GM23338 (cell line): ENCODE results near the gene ADGRG1. TPM values are rescaled to one million over a fixed set of nuclear protein-coding genes. Genes with fewer than 3 reads are reported as not detected.

ENCODE experiments used
- ATAC-seq: fragments of 200-7000 bp; cut with Tn5 transposase; 3 replicates; pipeline ENCODE4 v1.9.1; 2020
- DNase-seq: peaks from one replicate; pipeline ENCODE4 v3.0.0-alpha.2; 2015; ENCODE audit warnings: low spot score
- H2AFZ ChIP-seq: fragments of 200-600 bp; sonication (generic); 2 replicates; pipeline ENCODE4 v1.8.0; 2016; ENCODE audit warnings: antibody characterized with exemption, mild to moderate bottlenecking, moderate library complexity
- H3F3A ChIP-seq: fragments of 200-600 bp; sonication (generic); replicated peaks from 2 replicates; pipeline ENCODE4 v1.8.0; 2017; ENCODE audit warnings: antibody characterized with exemption, mixed run types, low read depth
- H3K27ac ChIP-seq: fragments of 200-600 bp; sonication (generic); 2 replicates; pipeline ENCODE4 v1.6.1; 2016; ENCODE audit warnings: low read depth
- H3K27me3 ChIP-seq: fragments of 200-600 bp; sonication (generic); 2 replicates; pipeline ENCODE4 v1.8.0; 2016; ENCODE audit warnings: mild to moderate bottlenecking, mixed run types, moderate library complexity; ENCODE audit not compliant: insufficient read depth
- H3K36me3 ChIP-seq: fragments of 200-600 bp; sonication (generic); 2 replicates; pipeline ENCODE4 v1.8.0; 2016; ENCODE audit warnings: mild to moderate bottlenecking; ENCODE audit not compliant: insufficient read depth
- H3K4me1 ChIP-seq: fragments of 200-600 bp; sonication (generic); 2 replicates; pipeline ENCODE4 v1.8.0; 2016; ENCODE audit warnings: mild to moderate bottlenecking, moderate library complexity; ENCODE audit not compliant: insufficient read depth
- H3K4me2 ChIP-seq: fragments of 200-600 bp; sonication (generic); 2 replicates; pipeline ENCODE4 v1.7.1; 2017; ENCODE audit warnings: mixed run types
- H3K4me3 ChIP-seq: fragments of 200-600 bp; sonication (generic); 2 replicates; pipeline ENCODE4 v1.6.1; 2016; ENCODE audit warnings: mixed run types
- H3K79me2 ChIP-seq: fragments of 200-600 bp; sonication (generic); replicated peaks from 2 replicates; pipeline ENCODE4 v1.8.0; 2017; ENCODE audit warnings: mild to moderate bottlenecking; ENCODE audit not compliant: insufficient read depth
- H3K9me2 ChIP-seq: fragments of 200-600 bp; sonication (generic); 2 replicates; pipeline ENCODE4 v1.8.0; 2017; ENCODE audit not compliant: insufficient read depth
- H4K20me1 ChIP-seq: fragments of 200-600 bp; sonication (generic); replicated peaks from 2 replicates; pipeline ENCODE4 v1.8.0; 2017; ENCODE audit warnings: mild to moderate bottlenecking; ENCODE audit not compliant: insufficient read depth
- H3K27ac Mint-ChIP-seq: 2 replicates; pipeline ENCODE4 v1.8.0; 2020; ENCODE audit warnings: inconsistent platforms, mild to moderate bottlenecking, moderate library complexity, mixed read lengths
- H3K27me3 Mint-ChIP-seq: 3 replicates; pipeline ENCODE4 v1.8.0; 2022; ENCODE audit warnings: low read depth, mild to moderate bottlenecking, moderate library complexity, mixed read lengths, inconsistent platforms; ENCODE audit not compliant: insufficient read depth, poor library complexity
- H3K36me3 Mint-ChIP-seq: 3 replicates; pipeline ENCODE4 v1.8.0; 2021; ENCODE audit warnings: low read depth, mild to moderate bottlenecking, inconsistent platforms, moderate library complexity, mixed read lengths
- H3K4me1 Mint-ChIP-seq: 3 replicates; pipeline ENCODE4 v1.8.0; 2020; ENCODE audit warnings: mild to moderate bottlenecking, inconsistent platforms, mixed read lengths
- H3K4me3 Mint-ChIP-seq: 3 replicates; pipeline ENCODE4 v1.8.0; 2021; ENCODE audit warnings: moderate library complexity, mild to moderate bottlenecking, inconsistent platforms, mixed read lengths
- H3K9me3 Mint-ChIP-seq: 3 replicates; pipeline ENCODE4 v1.8.0; 2020; ENCODE audit warnings: moderate library complexity, mild to moderate bottlenecking, inconsistent platforms, mixed read lengths
- CREB1 ChIP-seq: fragments of 250-450 bp; sonication (Bioruptor Pico); IDR thresholded peaks from 2 replicates; pipeline ENCODE4 v1.5.0; 2020; ENCODE audit warnings: low read depth, mild to moderate bottlenecking, moderate library complexity
- EZH2 ChIP-seq: fragments of 200-600 bp; sonication (generic); IDR thresholded peaks from one replicate; pipeline ENCODE4 v1.8.0; 2017; ENCODE audit warnings: antibody characterized with exemption, mild to moderate bottlenecking, low read depth; ENCODE audit not compliant: unreplicated experiment
- POLR2AphosphoS5 ChIP-seq: IDR thresholded peaks from 2 replicates; pipeline ENCODE4 v1.6.1; 2016; ENCODE audit warnings: antibody characterized with exemption, low read depth
- REST ChIP-seq: IDR thresholded peaks from one replicate; pipeline ENCODE4 v1.6.1; 2018; ENCODE audit warnings: antibody characterized with exemption; ENCODE audit not compliant: unreplicated experiment
- ZNF114 ChIP-seq: fragments of 250-450 bp; sonication (Bioruptor Pico); IDR thresholded peaks from 2 replicates; pipeline ENCODE4 v1.5.0; 2020; ENCODE audit warnings: mild to moderate bottlenecking, moderate library complexity
- ZNF331 ChIP-seq: fragments of 250-450 bp; sonication (Bioruptor Pico); IDR thresholded peaks from 2 replicates; pipeline ENCODE4 v1.5.0; 2020; ENCODE audit warnings: low read depth, mild to moderate bottlenecking, moderate library complexity
- polyA plus RNA-seq: library from polyadenylated mRNA; unstranded; fragments of >200 nt; fragmentation: Nextera tagmentation; extraction: Ambion mirVana; gene quantifications from 2 replicates; pipeline ENCODE4 v1.2.1, GENCODE V29; 2016
- total RNA-seq: library from RNA; depleted of rRNA; stranded (reverse); fragments of >200 nt; shearing (Covaris generic); gene quantifications from 2 replicates; pipeline ENCODE4 v1.2.3, GENCODE V29; 2014
- TF ChIP-seq, protein P1 (sequence below), 2 experiments: fragments of 200-600 bp in 1 of 2; sonication (generic) in 1 of 2; conservative IDR thresholded peaks; 2 replicates each; pipeline versions ENCODE4 v1.5.1 to v1.6.1; 2016 to 2017; ENCODE audit warnings: antibody characterized with exemption in 2 of 2, low read depth in 2 of 2, mild to moderate bottlenecking in 2 of 2, moderate library complexity in 1 of 2
- TF ChIP-seq, protein P2 (sequence below): IDR thresholded peaks from 2 replicates; pipeline ENCODE4 v1.6.1; 2016; ENCODE audit warnings: antibody characterized with exemption

Gene ADGRG1
- total and polyA plus RNA-seq, 2 experiments from 2014 or later, result 0.14 to 0.47 TPM

GRCh38 chr16:57658130-57658877 lies 29.9 kb downstream of the ADGRG1 start:
- Histone ChIP-seq H2AFZ (no peak overlapping the region), H3K36me3 (no peaks in the 10 kb centered on the region), H3K27ac (no peak overlapping the region), H3K4me1 (no peaks in the 10 kb centered on the region), H3K79me2 (no peaks in the 10 kb centered on the region), H3K4me2 (no peak overlapping the region), H3K27me3 (no peaks in the 10 kb centered on the region), H3F3A (no peaks in the 10 kb centered on the region), H3K4me3 (no peak overlapping the region), H3K9me2 (no peaks in the 10 kb centered on the region), H4K20me1 (no peaks in the 10 kb centered on the region)
- H3K4me1 Mint-ChIP-seq, result no peaks in the 10 kb centered on the region
- no peak for ATAC-seq
- no peak for TF ChIP-seq REST
- TF ChIP-seq, protein P1, sequence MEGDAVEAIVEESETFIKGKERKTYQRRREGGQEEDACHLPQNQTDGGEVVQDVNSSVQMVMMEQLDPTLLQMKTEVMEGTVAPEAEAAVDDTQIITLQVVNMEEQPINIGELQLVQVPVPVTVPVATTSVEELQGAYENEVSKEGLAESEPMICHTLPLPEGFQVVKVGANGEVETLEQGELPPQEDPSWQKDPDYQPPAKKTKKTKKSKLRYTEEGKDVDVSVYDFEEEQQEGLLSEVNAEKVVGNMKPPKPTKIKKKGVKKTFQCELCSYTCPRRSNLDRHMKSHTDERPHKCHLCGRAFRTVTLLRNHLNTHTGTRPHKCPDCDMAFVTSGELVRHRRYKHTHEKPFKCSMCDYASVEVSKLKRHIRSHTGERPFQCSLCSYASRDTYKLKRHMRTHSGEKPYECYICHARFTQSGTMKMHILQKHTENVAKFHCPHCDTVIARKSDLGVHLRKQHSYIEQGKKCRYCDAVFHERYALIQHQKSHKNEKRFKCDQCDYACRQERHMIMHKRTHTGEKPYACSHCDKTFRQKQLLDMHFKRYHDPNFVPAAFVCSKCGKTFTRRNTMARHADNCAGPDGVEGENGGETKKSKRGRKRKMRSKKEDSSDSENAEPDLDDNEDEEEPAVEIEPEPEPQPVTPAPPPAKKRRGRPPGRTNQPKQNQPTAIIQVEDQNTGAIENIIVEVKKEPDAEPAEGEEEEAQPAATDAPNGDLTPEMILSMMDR (conservative IDR thresholded peaks at IDR 0.05; ENCODE audit: low read depth in 2 of 2), result no peak
- TF ChIP-seq ZNF114, result no peak
- TF ChIP-seq ZNF331 (CRISPR knock-in tag), result no peak
- no peak for TF ChIP-seq POLR2AphosphoS5
- no peak for TF ChIP-seq CREB1
- TF ChIP-seq, protein P2, sequence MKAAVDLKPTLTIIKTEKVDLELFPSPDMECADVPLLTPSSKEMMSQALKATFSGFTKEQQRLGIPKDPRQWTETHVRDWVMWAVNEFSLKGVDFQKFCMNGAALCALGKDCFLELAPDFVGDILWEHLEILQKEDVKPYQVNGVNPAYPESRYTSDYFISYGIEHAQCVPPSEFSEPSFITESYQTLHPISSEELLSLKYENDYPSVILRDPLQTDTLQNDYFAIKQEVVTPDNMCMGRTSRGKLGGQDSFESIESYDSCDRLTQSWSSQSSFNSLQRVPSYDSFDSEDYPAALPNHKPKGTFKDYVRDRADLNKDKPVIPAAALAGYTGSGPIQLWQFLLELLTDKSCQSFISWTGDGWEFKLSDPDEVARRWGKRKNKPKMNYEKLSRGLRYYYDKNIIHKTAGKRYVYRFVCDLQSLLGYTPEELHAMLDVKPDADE, result no peak
- no peak for TF ChIP-seq EZH2
- no peak overlapping the region for H3K27ac Mint-ChIP-seq
- H3K36me3 Mint-ChIP-seq, result no peaks in the 10 kb centered on the region
- DNase-seq, result no peak
- H3K9me3 Mint-ChIP-seq, result no peaks in the 10 kb centered on the region
- H3K4me3 Mint-ChIP-seq, result no peak overlapping the region
- H3K27me3 Mint-ChIP-seq, result peaks cover 6% of the 10 kb centered on the region
